GM23248 (cell line): ENCODE results near the gene TACR2. TPM values are rescaled to one million over a fixed set of nuclear protein-coding genes. Genes with fewer than 3 reads are reported as not detected.

Experiments
- DNase-seq: peaks from one replicate; pipeline ENCODE4 v3.0.0-alpha.2; 2015
- H2AFZ ChIP-seq: fragments of 200-600 bp; sonication (generic); 2 replicates; pipeline ENCODE4 v1.6.1; 2016; ENCODE audit warnings: antibody characterized with exemption
- H3F3A ChIP-seq: fragments of 200-600 bp; sonication (generic); 2 replicates; pipeline ENCODE4 v1.6.1; 2016; ENCODE audit warnings: mild to moderate bottlenecking, antibody characterized with exemption, mixed run types; ENCODE audit not compliant: insufficient read depth
- H3K27ac ChIP-seq: fragments of 200-600 bp; sonication (generic); 2 replicates; pipeline ENCODE4 v1.5.1; 2016; ENCODE audit warnings: mild to moderate bottlenecking
- H3K27me3 ChIP-seq: fragments of 200-600 bp; sonication (generic); replicated peaks from 2 replicates; pipeline ENCODE4 v1.6.1; 2016; ENCODE audit warnings: mild to moderate bottlenecking; ENCODE audit not compliant: insufficient read depth
- H3K36me3 ChIP-seq: fragments of 200-600 bp; sonication (generic); 2 replicates; pipeline ENCODE4 v1.6.1; 2016; ENCODE audit warnings: low read depth, mild to moderate bottlenecking
- H3K4me1 ChIP-seq: fragments of 200-600 bp; sonication (generic); 2 replicates; pipeline ENCODE4 v1.6.1; 2016; ENCODE audit warnings: mild to moderate bottlenecking; ENCODE audit not compliant: insufficient read depth
- H3K4me2 ChIP-seq: fragments of 200-600 bp; sonication (generic); one replicate; pipeline ENCODE4 v1.6.1; 2016; ENCODE audit warnings: mild to moderate bottlenecking; ENCODE audit not compliant: unreplicated experiment
- H3K4me3 ChIP-seq: fragments of 200-600 bp; sonication (generic); 2 replicates; pipeline ENCODE4 v1.5.1; 2016; ENCODE audit warnings: mild to moderate bottlenecking
- H3K79me2 ChIP-seq: fragments of 200-600 bp; sonication (generic); 2 replicates; pipeline ENCODE4 v1.6.1; 2016; ENCODE audit warnings: mild to moderate bottlenecking; ENCODE audit not compliant: insufficient read depth
- H3K9ac ChIP-seq: fragments of 200-600 bp; sonication (generic); 2 replicates; pipeline ENCODE4 v1.6.1; 2016; ENCODE audit warnings: mild to moderate bottlenecking
- H3K9me2 ChIP-seq: fragments of 200-600 bp; sonication (generic); 2 replicates; pipeline ENCODE4 v1.6.1; 2016; ENCODE audit warnings: mixed run types, mild to moderate bottlenecking, moderate library complexity; ENCODE audit not compliant: insufficient read depth
- H3K9me3 ChIP-seq: fragments of 200-600 bp; sonication (generic); one replicate; pipeline ENCODE4 v1.6.1; 2017; ENCODE audit warnings: low read depth
- H4K20me1 ChIP-seq: fragments of 200-600 bp; sonication (generic); 2 replicates; pipeline ENCODE4 v1.6.0; 2016; ENCODE audit not compliant: insufficient read depth
- EZH2 ChIP-seq: fragments of 200-600 bp; sonication (generic); IDR thresholded peaks from 2 replicates; pipeline ENCODE4 v1.6.1; 2018; ENCODE audit warnings: antibody characterized with exemption, mild to moderate bottlenecking; ENCODE audit not compliant: insufficient read depth, poor library complexity, severe bottlenecking
- EZH2phosphoT487 ChIP-seq: fragments of 200-600 bp; sonication (generic); IDR thresholded peaks from 2 replicates; pipeline ENCODE4 v1.6.1; 2018; ENCODE audit warnings: antibody characterized with exemption, moderate library complexity, mild to moderate bottlenecking, low read depth; ENCODE audit not compliant: insufficient read depth
- WGBS, 2 experiments: methylation state at CpG; one replicate each; pipeline ENCODE4 v1.1.6; 2015 to 2017; ENCODE audit warnings: low lambda C conversion rate in 2 of 2, low coverage in 1 of 2; ENCODE audit errors: missing lambda C conversion rate in 2 of 2; 5-methylcytosine and 5-hydroxymethylcytosine counted together
- in situ Hi-C: fragments of 300-500 bp; cut with MboI; formaldehyde crosslinking; loops from 2 replicates; pipeline ENCODE4 v1.15.0; 2020
- polyA plus RNA-seq: library from polyadenylated mRNA; unstranded; fragments of >200 nt; fragmentation: Nextera tagmentation; extraction: Ambion mirVana; gene quantifications from 2 replicates; pipeline ENCODE4 v1.2.1, GENCODE V29; 2016
- total RNA-seq: library from RNA; depleted of rRNA; stranded (reverse); fragments of >200 nt; shearing (Covaris generic); gene quantifications from 2 replicates; pipeline ENCODE4 v1.2.3, GENCODE V29; 2014

The TACR2 gene
- total and polyA plus RNA-seq, 2 experiments from 2014 or later, result 0.24 to 0.54 TPM

DNA sequence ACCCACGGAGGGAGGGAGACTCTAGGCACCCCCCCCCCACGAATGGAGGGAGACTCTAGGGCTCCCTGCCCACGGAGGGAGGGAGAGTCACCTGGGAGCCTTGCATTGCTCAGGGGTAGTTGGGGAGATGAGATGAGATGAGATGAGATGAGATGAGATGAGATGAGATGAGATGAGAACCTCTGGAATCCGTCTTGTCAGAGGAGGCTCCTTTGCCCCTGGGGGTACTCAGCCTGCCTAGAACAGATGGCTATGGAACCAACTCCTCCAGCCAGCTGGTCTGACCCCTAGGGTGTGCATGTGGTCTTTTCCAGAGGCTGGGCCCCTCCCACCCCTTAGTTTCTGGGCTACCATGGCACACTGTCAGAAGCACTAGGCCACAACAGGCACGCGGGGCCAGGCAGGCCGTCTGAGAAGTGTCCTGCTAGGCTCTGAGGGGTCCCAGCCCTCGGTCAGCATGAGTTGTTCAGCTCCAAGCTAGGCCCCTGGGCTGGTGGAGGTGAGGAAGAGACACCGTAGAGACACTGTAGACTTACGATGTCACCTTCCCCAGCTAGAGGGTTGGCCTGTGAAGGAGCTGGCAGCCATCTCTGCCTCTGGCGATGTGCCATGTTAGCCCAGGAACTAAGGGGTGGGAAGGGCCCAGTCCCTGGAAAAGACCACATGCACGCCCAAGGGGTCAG is 43.3 kb upstream of the TACR2 start:
- no peaks in the 10 kb centered on the region for H3K27me3 ChIP-seq
- in situ Hi-C loops, result no loop called here
- TF ChIP-seq EZH2phosphoT487 (no peak), EZH2 (no peak)
- no peaks in the 10 kb centered on the region for H4K20me1 ChIP-seq
- H3K4me1 ChIP-seq, result 0 out of 2 replicates have a peak, but pooled peaks cover 5% of the 10 kb centered on the region
- H2AFZ ChIP-seq, result no peak overlapping the region
- H3K9me3 ChIP-seq, result no peaks in the 10 kb centered on the region
- H3K4me3 ChIP-seq, result no peak overlapping the region
- DNase-seq, result no peak
- H3K36me3 ChIP-seq, result no peaks in the 10 kb centered on the region
- no peaks in the 10 kb centered on the region for H3F3A ChIP-seq
- H3K9ac ChIP-seq, result no peak overlapping the region
- no peak overlapping the region for H3K27ac ChIP-seq
- H3K4me2 ChIP-seq, result no peak overlapping the region
- no peaks in the 10 kb centered on the region for H3K79me2 ChIP-seq
- 71 to 80% methylated on average over 11 to 12 of the region's 12 CpGs for WGBS, 2 experiments
- H3K9me2 ChIP-seq, result no peaks in the 10 kb centered on the region

- H3K36me3 ChIP-seq, result no peaks in the 10 kb centered on the region
- H3K9ac ChIP-seq, result no peak overlapping the region
- H3F3A ChIP-seq, result no peaks in the 10 kb centered on the region
- H3K27me3 ChIP-seq, result no peaks in the 10 kb centered on the region
- no peak overlapping the region for H2AFZ ChIP-seq
- 69 to 71% methylated on average over 8 of the region's 8 CpGs for WGBS, 2 experiments
- H3K79me2 ChIP-seq, result no peaks in the 10 kb centered on the region
- H4K20me1 ChIP-seq, result no peaks in the 10 kb centered on the region
- H3K4me3 ChIP-seq, result no peak overlapping the region
- in situ Hi-C loops, result no loop called here
- no peak for DNase-seq
- H3K9me3 ChIP-seq, result no peaks in the 10 kb centered on the region
- H3K27ac ChIP-seq, result no peak overlapping the region
- TF ChIP-seq EZH2, result no peak
- TF ChIP-seq EZH2phosphoT487, result no peak
- 0 out of 2 replicates have a peak, but pooled peaks cover 5% of the 10 kb centered on the region for H3K4me1 ChIP-seq
- H3K9me2 ChIP-seq, result no peaks in the 10 kb centered on the region
- no peak overlapping the region for H3K4me2 ChIP-seq
These were observed 42.5 kb upstream of the TACR2 start for GRCh38 chr10:69459101-69459790.

DNA sequence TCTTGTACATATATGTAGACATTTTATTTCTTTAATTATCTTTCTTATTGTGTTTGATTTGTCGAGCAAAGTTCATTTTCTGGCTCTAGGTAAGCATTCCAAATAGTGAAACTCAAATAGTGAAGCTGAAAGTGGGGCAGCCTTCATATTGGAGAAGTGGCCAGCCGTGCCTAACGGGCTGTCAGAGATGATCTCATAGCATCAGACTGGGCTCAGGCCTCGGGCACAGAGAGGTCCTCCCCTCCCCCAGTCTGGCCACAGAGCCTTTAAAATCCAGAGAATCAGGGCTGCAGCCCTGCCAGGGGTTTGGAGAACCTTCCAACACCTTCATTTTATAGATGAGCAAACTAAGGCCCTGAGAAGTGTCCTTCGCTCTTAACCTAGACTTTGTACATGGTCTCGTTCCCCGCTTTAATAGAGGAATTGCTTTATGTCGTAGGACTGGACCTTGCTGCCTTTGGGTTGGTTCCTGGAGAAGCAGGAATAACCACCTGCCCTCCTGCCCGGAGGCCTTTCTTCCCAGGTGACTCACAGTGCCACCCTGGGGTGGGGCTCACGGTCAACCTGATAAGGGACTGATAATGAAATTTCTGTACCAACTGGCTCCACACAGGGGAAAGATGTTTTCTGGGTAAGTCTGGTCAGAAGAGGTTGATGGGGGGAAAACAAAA is 41.8 kb upstream of the TACR2 start:
- in situ Hi-C loops, result no loop called here
- H3K4me1 ChIP-seq, result 0 out of 2 replicates have a peak, but pooled peaks cover 5% of the 10 kb centered on the region
- no peak for TF ChIP-seq EZH2phosphoT487
- no peak for TF ChIP-seq EZH2

GRCh38 chr10:69457771-69458237 is 41.1 kb upstream of the TACR2 start:
- Histone ChIP-seq H3K9me3 (no peaks in the 10 kb centered on the region), H3K27me3 (peaks cover 6% of the 10 kb centered on the region; the same call in 1 of the 2 replicates), H4K20me1 (no peaks in the 10 kb centered on the region), H3K79me2 (no peaks in the 10 kb centered on the region), H3K4me1 (0 out of 2 replicates have a peak, but pooled peaks cover 5% of the 10 kb centered on the region), H2AFZ (no peak overlapping the region), H3F3A (no peaks in the 10 kb centered on the region), H3K4me2 (no peak overlapping the region), H3K36me3 (no peaks in the 10 kb centered on the region), H3K27ac (no peak overlapping the region), H3K4me3 (no peak overlapping the region), H3K9me2 (no peaks in the 10 kb centered on the region), H3K9ac (no peak overlapping the region)
- DNase-seq, result no peak
- in situ Hi-C loops, result no loop called here
- TF ChIP-seq EZH2phosphoT487 (no peak), EZH2 (no peak)
- WGBS, 2 experiments, result 72 to 79% methylated on average over 5 of the region's 5 CpGs

More for the DNA sequence above, 41.8 kb upstream of the TACR2 start:
- H3K79me2 ChIP-seq, result no peaks in the 10 kb centered on the region
- H3F3A ChIP-seq, result no peaks in the 10 kb centered on the region
- no peaks in the 10 kb centered on the region for H3K36me3 ChIP-seq
- no peak for DNase-seq
- H3K4me2 ChIP-seq, result no peak overlapping the region
- no peak overlapping the region for H3K9ac ChIP-seq
- no peaks in the 10 kb centered on the region for H3K9me2 ChIP-seq
- no peak overlapping the region for H2AFZ ChIP-seq
- WGBS, 2 experiments, result 75 to 78% methylated on average over 10 of the region's 10 CpGs
- no peaks in the 10 kb centered on the region for H3K9me3 ChIP-seq
- no peaks in the 10 kb centered on the region for H4K20me1 ChIP-seq
- no peaks in the 10 kb centered on the region for H3K27me3 ChIP-seq
- H3K4me3 ChIP-seq, result no peak overlapping the region
- no peak overlapping the region for H3K27ac ChIP-seq
